ENCODE data around the gene ZNHIT3. TPM values are rescaled to one million over a fixed set of nuclear protein-coding genes. Genes with fewer than 3 reads are reported as not detected.
"Not testable (repeated sequence)": the region's sequence is repeated elsewhere in the genome, so short reads cannot be mapped to it uniquely, and the experiment has no call there.

Gene ZNHIT3
- total and polyA plus RNA-seq, 2 of the 13 experiments (the other 11 are each of a cell fraction or from before 2014, with no cell fraction given): 66.6 to 77.4 TPM

- intact Hi-C loops (cut with micrococcal nuclease; ENCODE audit: unreplicated experiment): loop anchor here (1.0 kb wide), 1 partner anchor 26 kb away; the partner anchor contains the start of genes MYO19 and PIGW
- Histone ChIP-seq H3K4me1 (ENCODE audit: insufficient read depth, low read length) (peaks cover 18% of the 10 kb centered on the region), H3K36me3 (replicated peaks in 1 of 2; ENCODE audit: control insufficient read depth in 1 of 2, insufficient read depth in 2 of 2, low read length in 2 of 2) (peaks cover 27 to 47% of the 10 kb centered on the region in 2 experiments)
- ATAC-seq; H3K9ac ChIP-seq (ENCODE audit: insufficient read depth, low read depth, low read length); in situ Hi-C loops (cut with HindIII; ENCODE audit: extremely low pct_ligation_motif_present, low pct_unique_long_range_greater_than_20kb); H3K27ac ChIP-seq (ENCODE audit: extremely low read length, insufficient read depth, low read length); POLR2A ChIA-PET; H3K27me3 ChIP-seq (ENCODE audit: control insufficient read depth in 1 of 2, insufficient read depth in 2 of 2, low read length in 2 of 2); H2AFZ ChIP-seq (ENCODE audit: low read length); FAIRE-seq; DNase-seq (ENCODE audit: low spot score); H3K4me3 ChIP-seq (replicated peaks in 1 of 3; ENCODE audit: insufficient read depth in 1 of 3, low read depth in 2 of 3, low read length in 3 of 3); H3K9me3 ChIP-seq (ENCODE audit: low read length); BruUV-seq (replicated peaks); CTCF ChIA-PET (ENCODE audit: low intra/inter-chr PET ratio, low total read pairs); H4K20me1 ChIP-seq (ENCODE audit: insufficient read depth, low read length); H3K79me2 ChIP-seq (ENCODE audit: insufficient read depth, low read length); H3K4me2 ChIP-seq (ENCODE audit: low read depth, low read length): not testable (repeated sequence)
- TF ChIP-seq ZNF121 (CRISPR knock-in tag; IDR thresholded peaks at IDR 0.05): peak; percentile 82
- peak; percentile 49 for TF ChIP-seq ZNF770 (CRISPR knock-in tag; IDR thresholded peaks at IDR 0.05)
- WGBS (ENCODE audit: low lambda C conversion rate): 88% methylated on average over 2 of the region's 2 CpGs
These were observed 22.0 kb downstream of the ZNHIT3 start for GRCh38 chr17:36508439-36508838.

GRCh38 chr17:36509272-36509985 is 22.9 kb downstream of the ZNHIT3 start:
- Histone ChIP-seq H3K27me3 (ENCODE audit: control insufficient read depth in 1 of 2, insufficient read depth in 2 of 2, low read length in 2 of 2) (no peaks in the 10 kb centered on the region), H3K79me2 (ENCODE audit: insufficient read depth, low read length) (no peaks in the 10 kb centered on the region), H4K20me1 (ENCODE audit: insufficient read depth, low read length) (no peaks in the 10 kb centered on the region), H3K36me3 (replicated peaks in 1 of 2; ENCODE audit: control insufficient read depth in 1 of 2, insufficient read depth in 2 of 2, low read length in 2 of 2) (peaks cover 25 to 49% of the 10 kb centered on the region in 2 experiments), H3K9me3 (ENCODE audit: low read length) (no peaks in the 10 kb centered on the region), H2AFZ (ENCODE audit: low read length) (no peak overlapping the region), H3K4me1 (ENCODE audit: insufficient read depth, low read length) (peaks cover 18% of the 10 kb centered on the region), H3K27ac (ENCODE audit: extremely low read length, insufficient read depth, low read length) (no peak overlapping the region), H3K9ac (ENCODE audit: insufficient read depth, low read depth, low read length) (no peak overlapping the region), H3K4me2 (ENCODE audit: low read depth, low read length) (no peak overlapping the region), H3K4me3 (replicated peaks in 1 of 3; ENCODE audit: insufficient read depth in 1 of 3, low read depth in 2 of 3, low read length in 3 of 3) (no peak overlapping the region)
- in situ Hi-C loops (cut with HindIII; ENCODE audit: extremely low pct_ligation_motif_present, low pct_unique_long_range_greater_than_20kb) (no loop called here), intact Hi-C loops (cut with micrococcal nuclease; ENCODE audit: unreplicated experiment) (no loop called here)
- 98% methylated on average over 4 of the region's 9 CpGs for WGBS (ENCODE audit: low lambda C conversion rate)
- ChIA-PET CTCF (ENCODE audit: low intra/inter-chr PET ratio, low total read pairs) (no interaction called here), POLR2A (no interaction called here)
- DNase-seq (ENCODE audit: low spot score): no peak
- no peak for FAIRE-seq
- no peak for ATAC-seq
- BruUV-seq (replicated peaks): no TSS peak
- TF ChIP-seq ZNF446 (CRISPR knock-in tag; IDR thresholded peaks at IDR 0.05) (no peak), DR1 (CRISPR knock-in tag; IDR thresholded peaks at IDR 0.05) (no peak), ZBTB7A (CRISPR knock-in tag; IDR thresholded peaks at IDR 0.05) (no peak), RBM22 (optimal IDR thresholded peaks at IDR 0.05; ENCODE audit: low read length) (peak; percentile 4)
